K562 (cell line): ENCODE data around the gene RHOC. TPM values are rescaled to one million over a fixed set of nuclear protein-coding genes. Genes with fewer than 3 reads are reported as not detected.

Experiments used
- EHMT2 ChIP-seq: fragments of 450-650 bp; IDR thresholded peaks from 2 replicates; pipeline ENCODE4 v1.6.1; 2018; ENCODE audit warnings: antibody characterized with exemption
- ESRRB ChIP-seq: fragments of 250-450 bp; sonication (Bioruptor Pico); IDR thresholded peaks from 2 replicates; pipeline ENCODE4 v1.5.0; 2020; ENCODE audit warnings: mild to moderate bottlenecking, moderate library complexity, borderline replicate concordance
- GATA2 ChIP-seq: sonication (generic); formaldehyde crosslinking; IDR thresholded peaks from 2 replicates; pipeline ENCODE4 v1.4.0; 2020; ENCODE audit warnings: mild to moderate bottlenecking, missing genetic modification reagents
- GTF2B ChIP-seq: IDR thresholded peaks from 2 replicates; pipeline ENCODE4 v1.6.1; 2011; ENCODE audit not compliant: insufficient read length; ENCODE audit errors: extremely low read depth
- GTF2E2 ChIP-seq: fragments of 200-800 bp; sonication (Bioruptor generic); IDR thresholded peaks from 2 replicates; pipeline ENCODE4 v1.6.1; 2016; ENCODE audit warnings: missing genetic modification characterization, missing compliant biosample characterization
- HINFP ChIP-seq: fragments of 450-650 bp; conservative IDR thresholded peaks from 2 replicates; pipeline ENCODE4 v1.6.1; 2016; ENCODE audit warnings: missing genetic modification characterization, low read depth, mild to moderate bottlenecking, control low read depth, missing compliant biosample characterization
- HNRNPH1 ChIP-seq: fragments of 200-400 bp; formaldehyde crosslinking; optimal IDR thresholded peaks from 2 replicates; pipeline ENCODE3; 2017; ENCODE audit warnings: low read depth, mild to moderate bottlenecking, low read length, moderate library complexity
- ILK ChIP-seq: fragments of 450-650 bp; IDR thresholded peaks from 2 replicates; pipeline ENCODE4 v1.6.1; 2016; ENCODE audit warnings: missing genetic modification characterization, low read depth, mild to moderate bottlenecking, missing compliant biosample characterization, moderate library complexity, borderline replicate concordance
- MTA3 ChIP-seq: fragments of 450-650 bp; formaldehyde crosslinking; IDR thresholded peaks from 2 replicates; pipeline ENCODE4 v1.6.1; 2017; ENCODE audit warnings: mild to moderate bottlenecking, borderline replicate concordance
- NCOA1 ChIP-seq: fragments of 450-650 bp; IDR thresholded peaks from 2 replicates; pipeline ENCODE4 v1.6.1; 2016; ENCODE audit warnings: low read depth
- SLC30A9 ChIP-seq: fragments of 250-450 bp; sonication (Bioruptor Pico); IDR thresholded peaks from 2 replicates; pipeline ENCODE4 v1.8.0; 2022; ENCODE audit warnings: mild to moderate bottlenecking, moderate library complexity
- SMARCA5 ChIP-seq: fragments of 450-650 bp; IDR thresholded peaks from 2 replicates; pipeline ENCODE4 v1.6.1; 2016
- SRSF7 ChIP-seq: fragments of 200-400 bp; formaldehyde crosslinking; optimal IDR thresholded peaks from 2 replicates; pipeline ENCODE3; 2017; ENCODE audit warnings: mild to moderate bottlenecking, low read depth, low read length
- ZNF436 ChIP-seq: fragments of 250-450, 450-650 bp; sonication (Bioruptor Pico); formaldehyde crosslinking; IDR thresholded peaks from 2 replicates; pipeline ENCODE4 v1.7.0; 2020; ENCODE audit warnings: mild to moderate bottlenecking
- ZNF57 ChIP-seq: fragments of 450-650 bp; formaldehyde crosslinking; IDR thresholded peaks from 2 replicates; pipeline ENCODE4 v1.4.0; 2020; ENCODE audit warnings: mild to moderate bottlenecking, moderate library complexity
- polyA plus RNA-seq, 8 experiments: library from polyadenylated mRNA; depleted of rRNA in 4 of 8; stranded (reverse) in 5 of 8; unstranded in 3 of 8; fragments of >200 nt; fragmentation: Nextera tagmentation in 2 of 8; fragmentation: Illumina TruSeq in 1 of 8; extraction: Ambion mirVana in 2 of 8; extraction: Trizol in 1 of 8; gene quantifications; 2 replicates each; pipeline versions ENCODE4 v1.2.1 to v1.2.3, GENCODE V29; 2011 to 2014; ENCODE audit warnings: inconsistent platforms in 1 of 8, missing spikeins in 1 of 8
- total RNA-seq, 7 experiments: library from RNA; depleted of rRNA in 6 of 7; stranded (reverse); fragments of >200 nt in 6 of 7; fragmentation: Illumina TruSeq in 2 of 7; extraction: Trizol in 2 of 7; gene quantifications; 2 replicates each; pipeline versions ENCODE4 v1.2.1 to v1.2.3, GENCODE V29; 2011 to 2021; ENCODE audit warnings: low replicate concordance in 1 of 7
- TF ChIP-seq, protein P1 (sequence below), 2 experiments: fragments of 150-350 bp in 1 of 2; IDR thresholded peaks; 2 replicates each; pipeline ENCODE4 v1.6.1; 2012 to 2016; ENCODE audit warnings: low read depth in 2 of 2, low read length in 2 of 2, mild to moderate bottlenecking in 1 of 2, moderate library complexity in 1 of 2
- TF ChIP-seq, protein P2 (sequence below): fragments of 450-650 bp; IDR thresholded peaks from 2 replicates; pipeline ENCODE4 v1.6.1; 2016
- TF ChIP-seq, protein P3 (sequence below), 2 experiments: fragments of 450-650 bp; conservative IDR thresholded peaks; 2 replicates each; pipeline ENCODE4 v1.6.1; 2017; ENCODE audit warnings: mild to moderate bottlenecking in 2 of 2, moderate library complexity in 2 of 2
- TF ChIP-seq, protein P4 (sequence below): fragments of 450-650 bp; formaldehyde crosslinking; IDR thresholded peaks from 2 replicates; pipeline ENCODE4 v1.4.0; 2020; ENCODE audit warnings: mild to moderate bottlenecking

RHOC gene
- total and polyA plus RNA-seq, 9 of the 15 experiments (the other 6 are each of a cell fraction or from before 2014, with no cell fraction given), result 35.2 to 364 (median 204) TPM

- TF ChIP-seq NCOA1 (peak; percentile 56; the same call in 1 of the 2 replicates), SMARCA5 (no peak), ILK (tag) (no peak), ESRRB (CRISPR knock-in tag) (peak; percentile 66), GTF2B (no peak), GTF2E2 (tag) (0 out of 2 replicates have a peak, but pooled peaks have one; percentile 33), EHMT2 (no peak), ZNF57 (CRISPR knock-in tag) (no peak; the same call in 1 of the 2 replicates), GATA2 (no peak), SLC30A9 (no peak), SRSF7 (no peak), MTA3 (no peak; the same call in 1 of the 2 replicates), HINFP (tag) (no peak), HNRNPH1 (no peak), ZNF436 (0 out of 2 replicates have a peak, but pooled peaks have one; percentile 55)
- TF ChIP-seq, protein P1, sequence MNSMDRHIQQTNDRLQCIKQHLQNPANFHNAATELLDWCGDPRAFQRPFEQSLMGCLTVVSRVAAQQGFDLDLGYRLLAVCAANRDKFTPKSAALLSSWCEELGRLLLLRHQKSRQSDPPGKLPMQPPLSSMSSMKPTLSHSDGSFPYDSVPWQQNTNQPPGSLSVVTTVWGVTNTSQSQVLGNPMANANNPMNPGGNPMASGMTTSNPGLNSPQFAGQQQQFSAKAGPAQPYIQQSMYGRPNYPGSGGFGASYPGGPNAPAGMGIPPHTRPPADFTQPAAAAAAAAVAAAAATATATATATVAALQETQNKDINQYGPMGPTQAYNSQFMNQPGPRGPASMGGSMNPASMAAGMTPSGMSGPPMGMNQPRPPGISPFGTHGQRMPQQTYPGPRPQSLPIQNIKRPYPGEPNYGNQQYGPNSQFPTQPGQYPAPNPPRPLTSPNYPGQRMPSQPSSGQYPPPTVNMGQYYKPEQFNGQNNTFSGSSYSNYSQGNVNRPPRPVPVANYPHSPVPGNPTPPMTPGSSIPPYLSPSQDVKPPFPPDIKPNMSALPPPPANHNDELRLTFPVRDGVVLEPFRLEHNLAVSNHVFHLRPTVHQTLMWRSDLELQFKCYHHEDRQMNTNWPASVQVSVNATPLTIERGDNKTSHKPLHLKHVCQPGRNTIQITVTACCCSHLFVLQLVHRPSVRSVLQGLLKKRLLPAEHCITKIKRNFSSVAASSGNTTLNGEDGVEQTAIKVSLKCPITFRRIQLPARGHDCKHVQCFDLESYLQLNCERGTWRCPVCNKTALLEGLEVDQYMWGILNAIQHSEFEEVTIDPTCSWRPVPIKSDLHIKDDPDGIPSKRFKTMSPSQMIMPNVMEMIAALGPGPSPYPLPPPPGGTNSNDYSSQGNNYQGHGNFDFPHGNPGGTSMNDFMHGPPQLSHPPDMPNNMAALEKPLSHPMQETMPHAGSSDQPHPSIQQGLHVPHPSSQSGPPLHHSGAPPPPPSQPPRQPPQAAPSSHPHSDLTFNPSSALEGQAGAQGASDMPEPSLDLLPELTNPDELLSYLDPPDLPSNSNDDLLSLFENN (IDR thresholded peaks at IDR 0.05; ENCODE audit: low read depth in 2 of 2, low read length in 2 of 2), result no peak; a peak in 1 of 4 replicates
- TF ChIP-seq, protein P2, sequence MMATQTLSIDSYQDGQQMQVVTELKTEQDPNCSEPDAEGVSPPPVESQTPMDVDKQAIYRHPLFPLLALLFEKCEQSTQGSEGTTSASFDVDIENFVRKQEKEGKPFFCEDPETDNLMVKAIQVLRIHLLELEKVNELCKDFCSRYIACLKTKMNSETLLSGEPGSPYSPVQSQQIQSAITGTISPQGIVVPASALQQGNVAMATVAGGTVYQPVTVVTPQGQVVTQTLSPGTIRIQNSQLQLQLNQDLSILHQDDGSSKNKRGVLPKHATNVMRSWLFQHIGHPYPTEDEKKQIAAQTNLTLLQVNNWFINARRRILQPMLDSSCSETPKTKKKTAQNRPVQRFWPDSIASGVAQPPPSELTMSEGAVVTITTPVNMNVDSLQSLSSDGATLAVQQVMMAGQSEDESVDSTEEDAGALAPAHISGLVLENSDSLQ, result no peak
- TF ChIP-seq, protein P3, sequence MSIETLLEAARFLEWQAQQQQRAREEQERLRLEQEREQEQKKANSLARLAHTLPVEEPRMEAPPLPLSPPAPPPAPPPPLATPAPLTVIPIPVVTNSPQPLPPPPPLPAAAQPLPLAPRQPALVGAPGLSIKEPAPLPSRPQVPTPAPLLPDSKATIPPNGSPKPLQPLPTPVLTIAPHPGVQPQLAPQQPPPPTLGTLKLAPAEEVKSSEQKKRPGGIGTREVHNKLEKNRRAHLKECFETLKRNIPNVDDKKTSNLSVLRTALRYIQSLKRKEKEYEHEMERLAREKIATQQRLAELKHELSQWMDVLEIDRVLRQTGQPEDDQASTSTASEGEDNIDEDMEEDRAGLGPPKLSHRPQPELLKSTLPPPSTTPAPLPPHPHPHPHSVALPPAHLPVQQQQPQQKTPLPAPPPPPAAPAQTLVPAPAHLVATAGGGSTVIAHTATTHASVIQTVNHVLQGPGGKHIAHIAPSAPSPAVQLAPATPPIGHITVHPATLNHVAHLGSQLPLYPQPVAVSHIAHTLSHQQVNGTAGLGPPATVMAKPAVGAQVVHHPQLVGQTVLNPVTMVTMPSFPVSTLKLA (conservative IDR thresholded peaks at IDR 0.05), result peak; percentile 70 to 82
- TF ChIP-seq, protein P4, sequence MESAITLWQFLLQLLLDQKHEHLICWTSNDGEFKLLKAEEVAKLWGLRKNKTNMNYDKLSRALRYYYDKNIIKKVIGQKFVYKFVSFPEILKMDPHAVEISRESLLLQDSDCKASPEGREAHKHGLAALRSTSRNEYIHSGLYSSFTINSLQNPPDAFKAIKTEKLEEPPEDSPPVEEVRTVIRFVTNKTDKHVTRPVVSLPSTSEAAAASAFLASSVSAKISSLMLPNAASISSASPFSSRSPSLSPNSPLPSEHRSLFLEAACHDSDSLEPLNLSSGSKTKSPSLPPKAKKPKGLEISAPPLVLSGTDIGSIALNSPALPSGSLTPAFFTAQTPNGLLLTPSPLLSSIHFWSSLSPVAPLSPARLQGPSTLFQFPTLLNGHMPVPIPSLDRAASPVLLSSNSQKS (CRISPR knock-in tag), result peak; percentile 48; the same call in 1 of the 2 replicates
Measured at GRCh38 chr1:112674440-112674985, 32.4 kb downstream of the RHOC start, which contains the start of gene MOV10 (continued).
